Stimulated activated CD4-positive, alpha-beta T cell treated with anti-CD3 and anti-CD28 coated beads, Interleukin-4, amount 100 ng/mL, for 4 hours (primary cell): Measurements from ENCODE around the gene ARID2.

Experiments used
- DNase-seq, 2 experiments: peaks; one replicate each; pipeline ENCODE4 v3.0.0-alpha.2; 2020

Gene ARID2

GRCh38 chr12:45725631-45726602, 3.6 kb upstream of the ARID2 start:
- DNase-seq: no peak

DNA sequence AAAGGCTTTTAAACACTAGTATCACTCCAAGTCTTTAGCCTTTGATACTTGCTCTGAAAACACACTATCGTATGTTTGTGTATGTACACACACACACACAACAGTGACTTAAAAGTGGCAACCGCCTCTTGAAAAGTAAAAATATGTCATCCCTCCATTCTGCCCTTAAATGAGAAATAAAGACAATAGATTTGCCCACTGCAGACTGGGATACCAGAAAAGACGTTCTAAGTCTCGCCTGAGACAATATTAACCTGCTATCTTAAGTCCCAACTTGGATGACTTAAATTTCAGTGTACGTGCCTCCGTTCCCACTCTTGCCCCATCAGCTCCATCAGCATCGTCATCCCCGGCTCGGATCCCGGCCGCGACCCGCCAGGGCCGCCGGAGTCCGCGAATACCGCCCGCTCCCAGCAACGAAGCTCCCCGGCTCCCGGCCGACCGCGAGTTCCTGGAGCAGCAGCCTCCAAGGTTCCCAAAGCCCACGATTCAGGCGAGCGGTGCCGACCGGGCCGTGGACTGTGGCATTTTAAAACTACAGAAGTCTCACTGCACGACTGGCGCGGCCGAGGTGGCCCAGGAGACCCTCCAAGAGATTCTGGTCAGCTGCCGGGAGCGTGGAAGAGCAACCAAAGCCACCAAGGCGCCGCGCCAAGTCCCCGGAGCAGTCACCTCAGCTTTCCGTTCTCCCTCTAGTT, 2.8 kb upstream of the ARID2 start:
- peak; percentile 5 to 32 for DNase-seq

DNA sequence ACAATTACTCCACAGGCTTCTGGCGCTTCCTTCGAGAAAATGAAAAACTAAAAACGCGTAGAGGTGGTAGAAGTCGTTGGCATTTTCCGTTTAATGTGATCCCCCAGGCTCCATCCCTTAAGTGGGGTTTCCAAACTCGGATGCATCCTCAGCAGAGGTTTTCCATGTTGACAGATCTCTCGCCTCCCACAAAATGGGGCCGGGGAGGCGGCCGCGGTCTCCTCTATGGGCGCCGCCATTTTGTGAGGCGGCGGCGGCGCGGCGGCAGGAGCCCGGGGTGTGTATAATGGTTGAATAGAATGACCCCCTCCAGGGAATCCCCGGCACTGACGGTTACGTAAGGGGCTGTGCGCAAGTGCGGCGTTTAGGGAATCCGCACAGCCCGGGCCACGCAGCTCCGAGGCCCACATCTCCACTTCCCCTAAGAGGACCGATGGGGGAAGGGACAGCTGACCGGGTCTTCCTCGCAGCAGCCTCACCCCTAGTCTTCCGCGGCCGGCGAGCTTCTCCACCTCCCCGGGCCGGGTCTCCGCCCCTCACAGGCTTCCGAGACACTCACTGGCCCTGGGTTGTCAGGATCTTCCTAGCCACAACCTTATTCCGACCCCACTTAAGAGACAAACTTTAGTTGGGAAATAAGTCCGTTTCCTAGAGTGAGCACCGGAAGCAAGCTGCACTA, 2.1 kb upstream of the ARID2 start:
- DNase-seq: peak; percentile 78 to 85

DNA sequence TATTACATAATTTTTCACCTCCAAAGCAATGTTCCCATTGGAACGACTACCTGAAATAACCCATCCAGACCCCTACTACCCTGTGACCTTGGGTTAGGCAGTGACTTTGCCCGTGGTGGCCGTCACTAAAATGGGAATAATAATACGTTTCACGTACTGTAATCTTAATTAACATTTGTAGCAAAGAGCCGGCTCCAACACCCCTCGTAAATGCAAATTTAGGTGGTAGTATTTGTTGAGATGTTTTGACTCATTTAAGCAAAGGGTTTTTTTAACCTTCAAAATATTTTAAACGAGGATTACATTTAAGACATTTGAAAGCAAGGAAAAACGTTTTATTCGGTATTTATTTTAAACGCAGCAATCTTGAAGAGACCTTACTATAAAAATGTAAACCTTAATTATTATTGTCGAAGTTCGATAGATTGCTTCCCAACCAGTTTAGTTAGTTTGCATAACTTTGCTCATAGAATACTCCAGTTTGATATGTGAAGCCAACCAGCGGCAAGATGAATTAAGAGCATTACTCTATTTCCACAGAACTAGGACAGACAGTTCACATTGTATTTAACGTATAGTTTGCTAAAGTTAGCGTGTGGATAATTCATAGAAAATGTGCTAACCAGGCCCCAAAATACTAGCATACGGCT, 1.4 kb upstream of the ARID2 start:
- DNase-seq: peak in 1 of 2 experiments; percentile 4

DNA sequence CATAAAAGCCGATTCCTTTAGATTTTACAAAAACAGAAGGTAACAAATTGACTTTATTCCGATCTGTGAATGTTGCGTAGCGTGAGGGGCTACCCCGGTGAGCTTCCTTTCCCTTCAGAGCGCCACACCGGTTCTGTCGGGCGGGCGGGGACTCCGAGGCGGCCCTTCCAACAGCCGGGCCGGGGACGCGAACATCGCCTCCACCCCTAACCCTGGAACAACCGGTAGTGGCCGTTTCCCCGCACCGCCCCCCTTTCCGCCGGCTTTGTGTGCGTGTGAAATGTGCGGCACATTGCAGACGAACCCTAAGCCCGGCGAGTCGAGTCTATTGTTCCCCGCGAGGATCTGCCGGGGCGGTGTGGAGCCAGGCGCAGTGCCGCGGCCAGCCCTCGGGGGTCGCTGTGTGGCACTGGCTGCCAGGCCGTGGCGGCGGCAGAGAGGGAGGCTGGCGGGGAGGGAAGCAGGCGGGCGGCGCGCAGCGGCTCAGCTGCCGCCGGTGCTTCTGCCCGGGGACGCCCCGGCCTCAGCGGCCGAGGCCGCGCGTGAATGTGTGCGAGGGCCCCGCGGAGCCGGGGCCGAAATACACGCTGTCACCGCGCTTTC, 775 bp upstream of the ARID2 start:
- peak; percentile 91 to 97 for DNase-seq

- DNase-seq: peak; percentile 28 to 53
These were observed 510 bp downstream of the ARID2 start for GRCh38 chr12:45730084-45730347.

DNA sequence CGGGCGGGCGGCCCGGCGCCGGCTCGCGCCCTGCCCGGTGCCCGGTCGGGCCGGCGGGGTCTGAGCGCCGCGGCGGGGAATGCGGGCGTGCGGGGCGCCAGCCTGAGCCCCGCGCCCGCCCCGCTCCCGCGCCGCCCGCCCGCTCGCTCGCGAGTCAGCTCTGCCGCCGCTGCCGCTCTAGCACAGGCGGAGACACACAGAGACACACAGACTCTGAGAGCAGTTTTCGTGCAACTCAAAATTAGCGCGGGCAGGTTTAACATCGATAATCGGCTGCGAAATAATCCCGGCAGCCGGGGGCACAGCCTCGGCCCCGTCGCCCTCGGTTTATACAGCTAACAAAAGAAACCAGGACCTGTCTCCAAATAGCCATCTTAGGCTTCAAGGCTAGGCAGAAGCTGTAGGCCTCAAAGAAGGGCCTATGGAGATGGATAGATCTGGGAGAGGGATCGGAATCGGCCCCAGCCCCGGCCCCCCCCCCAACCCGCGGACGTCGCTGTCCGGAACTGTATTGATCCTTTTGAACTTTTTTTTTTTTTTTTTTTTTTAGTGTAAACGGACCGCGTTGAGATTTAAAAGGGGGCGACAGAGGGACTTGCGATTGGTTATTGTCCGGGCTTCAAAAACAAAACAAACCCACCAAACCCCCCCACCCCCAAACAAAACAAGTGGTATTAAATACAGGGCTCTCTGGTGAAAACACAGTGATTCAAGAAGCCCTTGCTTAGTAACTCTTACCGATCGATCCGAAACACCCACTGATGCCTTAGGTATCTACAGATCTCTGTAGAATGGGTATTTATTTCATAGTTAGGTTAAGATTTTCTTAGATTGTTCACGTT, 1.1 kb downstream of the ARID2 start:
- DNase-seq: peak; percentile 45 to 58

- no peak for DNase-seq
These were observed 1.8 kb downstream of the ARID2 start for GRCh38 chr12:45731190-45731775.

- DNase-seq: no peak
These were observed 2.7 kb downstream of the ARID2 start for GRCh38 chr12:45732250-45732649.

- DNase-seq: no peak
These were observed 3.4 kb downstream of the ARID2 start for GRCh38 chr12:45732936-45733335.

GRCh38 chr12:45737638-45738037, 8.1 kb downstream of the ARID2 start:
- no peak for DNase-seq

DNA sequence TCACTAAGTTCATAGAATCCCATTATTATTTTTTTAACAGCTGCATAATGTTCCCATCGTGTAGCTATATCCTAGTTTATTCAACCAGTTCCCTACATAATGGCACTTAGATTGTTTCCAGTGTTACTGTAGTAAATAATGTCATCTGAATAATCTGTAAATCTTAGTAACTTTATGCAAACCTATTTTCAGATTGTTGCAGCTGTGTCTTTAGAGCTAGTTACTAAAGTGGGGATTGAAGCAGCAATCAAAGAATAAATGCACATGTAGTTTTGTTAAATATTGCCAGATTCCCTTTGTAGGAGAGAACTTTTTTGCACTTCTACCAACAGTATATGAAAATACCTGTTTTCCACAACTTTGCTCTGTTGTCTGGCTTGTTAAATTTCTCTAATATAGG, 13.1 kb downstream of the ARID2 start:
- DNase-seq: no peak

DNA sequence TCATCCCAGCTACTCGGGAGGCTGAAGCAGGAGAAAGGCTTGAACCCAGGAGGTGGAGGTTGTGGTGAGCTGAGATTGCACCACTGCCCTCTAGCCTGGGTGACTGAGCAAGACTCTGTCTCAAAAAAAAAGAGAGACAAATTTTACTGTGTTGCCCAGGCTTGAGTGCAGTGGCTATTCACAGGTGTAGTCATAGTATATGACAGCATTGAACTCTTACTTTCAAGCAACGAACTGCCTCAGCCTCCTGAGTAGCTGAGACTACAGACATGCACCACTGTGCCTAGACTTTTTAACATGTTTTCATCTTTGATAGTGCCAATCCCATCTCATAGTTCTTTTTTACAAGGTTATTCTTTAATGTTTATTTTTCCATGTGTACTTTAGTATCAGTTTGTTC, 13.7 kb downstream of the ARID2 start:
- no peak for DNase-seq

GRCh38 chr12:45745861-45746277, 16.4 kb downstream of the ARID2 start:
- no peak for DNase-seq

DNA sequence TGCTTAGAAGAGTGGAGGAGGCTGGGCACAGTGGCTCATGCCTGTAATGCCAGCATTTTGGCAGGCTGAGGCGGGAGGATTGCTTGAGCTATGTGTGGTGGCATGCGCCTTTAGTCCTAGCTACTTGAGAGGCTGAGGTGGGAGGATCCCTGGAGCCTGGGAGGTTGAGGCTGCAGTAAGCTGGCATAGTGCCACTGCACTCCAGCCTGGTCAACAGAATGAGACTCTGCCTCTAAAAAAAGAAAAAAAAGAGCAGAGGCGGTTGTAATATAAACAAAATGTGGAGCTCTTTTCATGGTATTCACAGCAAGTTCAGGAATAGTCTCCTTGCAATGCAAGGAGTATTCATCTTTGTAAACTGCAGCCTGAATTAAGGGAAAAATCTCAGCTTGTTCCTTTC, 27.2 kb downstream of the ARID2 start:
- no peak for DNase-seq

- DNase-seq: no peak
These were observed 27.7 kb downstream of the ARID2 start for GRCh38 chr12:45757172-45757571.

DNA sequence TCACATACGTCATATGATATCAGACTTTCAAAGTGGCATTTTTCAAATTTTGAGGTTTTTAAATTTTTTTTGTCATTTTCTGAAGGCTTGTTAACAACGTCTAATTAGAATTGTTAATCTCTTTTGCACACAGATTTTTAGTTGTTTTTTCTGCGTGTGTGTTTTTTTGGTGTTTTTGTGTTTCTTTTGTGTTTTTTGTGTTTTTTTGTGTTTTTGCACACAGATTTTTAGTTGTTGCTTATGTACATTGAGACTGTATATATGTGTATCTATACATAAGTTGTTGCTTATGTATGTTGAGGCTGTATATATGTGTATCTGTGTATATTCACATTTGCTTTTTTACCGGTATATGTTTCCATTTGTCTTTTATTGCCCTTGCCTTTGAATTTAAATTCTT, 30.8 kb downstream of the ARID2 start:
- DNase-seq: no peak

- no peak for DNase-seq
These were observed 32.9 kb downstream of the ARID2 start for GRCh38 chr12:45762185-45763110.

DNA sequence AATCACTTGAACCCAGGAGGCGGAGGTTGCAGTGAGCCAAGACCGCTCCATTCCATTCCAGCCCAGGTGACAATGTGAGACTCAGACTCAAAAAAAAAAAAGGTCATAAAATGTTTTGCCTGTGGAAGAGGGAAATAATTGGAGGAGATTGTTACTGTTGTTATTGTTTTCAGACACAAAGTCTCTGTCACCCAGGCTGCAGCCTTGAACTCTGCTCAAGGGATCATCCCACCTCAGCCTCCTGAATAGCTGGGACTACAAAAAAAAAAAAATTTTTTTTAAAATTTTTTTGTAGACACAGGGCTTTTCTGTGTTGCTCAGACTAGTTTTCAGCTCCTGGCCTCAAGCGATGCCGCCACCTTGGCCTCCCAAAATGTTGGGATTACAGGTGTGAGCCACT, 33.9 kb downstream of the ARID2 start:
- no peak for DNase-seq

GRCh38 chr12:45768194-45768593, 38.7 kb downstream of the ARID2 start:
- DNase-seq: no peak
